NB4 (cell line): ENCODE data around the gene CLEC3B.

ENCODE experiments used
- MAX ChIP-seq: IDR thresholded peaks from 2 replicates; pipeline ENCODE4 v1.6.1; 2011; ENCODE audit warnings: low read depth, low read length
- MYC ChIP-seq: IDR thresholded peaks from 2 replicates; pipeline ENCODE4 v1.6.1; 2011; ENCODE audit warnings: low read depth, low read length
- TF ChIP-seq, protein P1 (sequence below): IDR thresholded peaks from one replicate; pipeline ENCODE4 v1.5.1; 2012; ENCODE audit warnings: low read depth, low read length

- TF ChIP-seq, protein P1, sequence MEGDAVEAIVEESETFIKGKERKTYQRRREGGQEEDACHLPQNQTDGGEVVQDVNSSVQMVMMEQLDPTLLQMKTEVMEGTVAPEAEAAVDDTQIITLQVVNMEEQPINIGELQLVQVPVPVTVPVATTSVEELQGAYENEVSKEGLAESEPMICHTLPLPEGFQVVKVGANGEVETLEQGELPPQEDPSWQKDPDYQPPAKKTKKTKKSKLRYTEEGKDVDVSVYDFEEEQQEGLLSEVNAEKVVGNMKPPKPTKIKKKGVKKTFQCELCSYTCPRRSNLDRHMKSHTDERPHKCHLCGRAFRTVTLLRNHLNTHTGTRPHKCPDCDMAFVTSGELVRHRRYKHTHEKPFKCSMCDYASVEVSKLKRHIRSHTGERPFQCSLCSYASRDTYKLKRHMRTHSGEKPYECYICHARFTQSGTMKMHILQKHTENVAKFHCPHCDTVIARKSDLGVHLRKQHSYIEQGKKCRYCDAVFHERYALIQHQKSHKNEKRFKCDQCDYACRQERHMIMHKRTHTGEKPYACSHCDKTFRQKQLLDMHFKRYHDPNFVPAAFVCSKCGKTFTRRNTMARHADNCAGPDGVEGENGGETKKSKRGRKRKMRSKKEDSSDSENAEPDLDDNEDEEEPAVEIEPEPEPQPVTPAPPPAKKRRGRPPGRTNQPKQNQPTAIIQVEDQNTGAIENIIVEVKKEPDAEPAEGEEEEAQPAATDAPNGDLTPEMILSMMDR: no peak
- TF ChIP-seq MYC (no peak), MAX (no peak)
These were observed 36.6 kb downstream of the CLEC3B start for GRCh38 chr3:45062697-45063070.
